ENCODE results near the gene UBE2F.

DNA sequence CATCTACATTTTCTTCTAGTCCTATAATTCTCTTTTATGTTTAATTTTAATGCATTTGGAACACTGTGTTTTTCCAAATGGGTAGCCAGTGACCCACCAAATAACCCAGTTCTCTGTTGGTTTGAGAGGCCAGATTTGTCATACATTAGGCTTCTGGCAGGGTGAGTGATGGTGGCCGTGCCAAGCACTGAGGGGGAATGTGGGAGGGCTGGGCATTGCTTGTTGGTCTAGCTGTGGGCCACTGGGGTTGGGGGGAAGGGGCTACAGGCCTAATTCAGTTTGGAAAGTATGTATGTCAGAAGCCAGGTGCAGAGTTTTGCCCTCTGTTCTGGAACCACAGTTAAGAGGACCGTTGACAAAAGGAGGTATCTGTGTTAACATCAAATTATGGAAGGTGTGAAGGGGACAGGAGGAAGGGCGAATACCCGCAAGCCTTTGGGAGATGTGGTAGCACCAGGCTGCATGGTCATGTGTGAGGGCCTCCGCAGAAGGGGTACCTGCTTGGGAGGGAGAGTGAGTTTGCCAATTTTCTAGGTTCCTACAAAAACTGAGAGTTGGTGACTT lies 55.9 kb downstream of the UBE2F start:
- TF ChIP-seq, protein P1, sequence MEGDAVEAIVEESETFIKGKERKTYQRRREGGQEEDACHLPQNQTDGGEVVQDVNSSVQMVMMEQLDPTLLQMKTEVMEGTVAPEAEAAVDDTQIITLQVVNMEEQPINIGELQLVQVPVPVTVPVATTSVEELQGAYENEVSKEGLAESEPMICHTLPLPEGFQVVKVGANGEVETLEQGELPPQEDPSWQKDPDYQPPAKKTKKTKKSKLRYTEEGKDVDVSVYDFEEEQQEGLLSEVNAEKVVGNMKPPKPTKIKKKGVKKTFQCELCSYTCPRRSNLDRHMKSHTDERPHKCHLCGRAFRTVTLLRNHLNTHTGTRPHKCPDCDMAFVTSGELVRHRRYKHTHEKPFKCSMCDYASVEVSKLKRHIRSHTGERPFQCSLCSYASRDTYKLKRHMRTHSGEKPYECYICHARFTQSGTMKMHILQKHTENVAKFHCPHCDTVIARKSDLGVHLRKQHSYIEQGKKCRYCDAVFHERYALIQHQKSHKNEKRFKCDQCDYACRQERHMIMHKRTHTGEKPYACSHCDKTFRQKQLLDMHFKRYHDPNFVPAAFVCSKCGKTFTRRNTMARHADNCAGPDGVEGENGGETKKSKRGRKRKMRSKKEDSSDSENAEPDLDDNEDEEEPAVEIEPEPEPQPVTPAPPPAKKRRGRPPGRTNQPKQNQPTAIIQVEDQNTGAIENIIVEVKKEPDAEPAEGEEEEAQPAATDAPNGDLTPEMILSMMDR (conservative IDR thresholded peaks at IDR 0.05; ENCODE audit: low read depth, low read length): no peak
- no peak for TF ChIP-seq EZH2 (IDR thresholded peaks at IDR 0.05; ENCODE audit: borderline replicate concordance, low read depth, low read length, poor library complexity, severe bottlenecking)

Measured in A673 (cell line).